H1 (cell line): ENCODE data around the gene CEND1. TPM values are rescaled to one million over a fixed set of nuclear protein-coding genes. Genes with fewer than 3 reads are reported as not detected.

ENCODE experiments used
- BACH1 ChIP-seq: IDR thresholded peaks from 2 replicates; pipeline ENCODE4 v1.6.1; 2012; ENCODE audit warnings: low read length, improper control_type of control experiment
- CHD2 ChIP-seq: IDR thresholded peaks from 2 replicates; pipeline ENCODE4 v1.6.1; 2012; ENCODE audit warnings: low read length, improper control_type of control experiment
- EGR1 ChIP-seq: IDR thresholded peaks from 2 replicates; pipeline ENCODE4 v1.6.1; 2011; ENCODE audit warnings: low read depth, low read length, borderline replicate concordance
- RNF2 ChIP-seq: fragments of 200-900, 300-1000 bp; sonication (generic); IDR thresholded peaks from 2 replicates; pipeline ENCODE4 v1.7.1; 2016; ENCODE audit warnings: borderline replicate concordance, low read depth, mild to moderate bottlenecking, antibody characterized with exemption, low read length; ENCODE audit not compliant: poor library complexity, severe bottlenecking; ENCODE audit errors: missing control alignments
- SAP30 ChIP-seq: fragments of 300-600 bp; sonication (generic); IDR thresholded peaks from 2 replicates; pipeline ENCODE4 v1.7.1; 2012; ENCODE audit warnings: low read length, moderate library complexity, mild to moderate bottlenecking, inconsistent platforms; ENCODE audit not compliant: insufficient read depth, insufficient replicate concordance
- SIRT6 ChIP-seq: IDR thresholded peaks from one replicate; pipeline ENCODE4 v1.7.1; 2012; ENCODE audit warnings: low read length, inconsistent platforms
- SRF ChIP-seq: IDR thresholded peaks from 2 replicates; pipeline ENCODE4 v1.6.1; 2011; ENCODE audit warnings: mild to moderate bottlenecking, low read depth, low read length, moderate library complexity
- YY1 ChIP-seq: IDR thresholded peaks from 2 replicates; pipeline ENCODE4 v1.6.1; 2011; ENCODE audit warnings: low read depth, mild to moderate bottlenecking, low read length
- polyA plus RNA-seq, 7 experiments: library from polyadenylated mRNA; depleted of rRNA in 3 of 7; stranded (reverse) in 5 of 7; unstranded in 2 of 7; fragments of >200 nt in 5 of 7; fragments of 200-250 nt in 2 of 7; gene quantifications; 1 replicate in 5 of 7; 2 replicates in 1 of 7; 4 replicates in 1 of 7; pipeline versions ENCODE4 v1.2.1 to v1.2.3, GENCODE V29; 2011 to 2013; ENCODE audit warnings: missing spikeins in 2 of 7, mixed read lengths in 2 of 7
- total RNA-seq: library from RNA; stranded (reverse); fragmentation: NEBNext Ultra II Directional; extraction: Animal tissue kit (Norgen Biotek cat#: 25700); gene quantifications from 2 replicates; pipeline ENCODE4 v1.2.1, GENCODE V29; 2021

The CEND1 gene
- total and polyA plus RNA-seq, 2 of the 8 experiments (the other 6 are each of a cell fraction or from before 2014, with no cell fraction given) = 0.82 to 5.0 TPM

DNA sequence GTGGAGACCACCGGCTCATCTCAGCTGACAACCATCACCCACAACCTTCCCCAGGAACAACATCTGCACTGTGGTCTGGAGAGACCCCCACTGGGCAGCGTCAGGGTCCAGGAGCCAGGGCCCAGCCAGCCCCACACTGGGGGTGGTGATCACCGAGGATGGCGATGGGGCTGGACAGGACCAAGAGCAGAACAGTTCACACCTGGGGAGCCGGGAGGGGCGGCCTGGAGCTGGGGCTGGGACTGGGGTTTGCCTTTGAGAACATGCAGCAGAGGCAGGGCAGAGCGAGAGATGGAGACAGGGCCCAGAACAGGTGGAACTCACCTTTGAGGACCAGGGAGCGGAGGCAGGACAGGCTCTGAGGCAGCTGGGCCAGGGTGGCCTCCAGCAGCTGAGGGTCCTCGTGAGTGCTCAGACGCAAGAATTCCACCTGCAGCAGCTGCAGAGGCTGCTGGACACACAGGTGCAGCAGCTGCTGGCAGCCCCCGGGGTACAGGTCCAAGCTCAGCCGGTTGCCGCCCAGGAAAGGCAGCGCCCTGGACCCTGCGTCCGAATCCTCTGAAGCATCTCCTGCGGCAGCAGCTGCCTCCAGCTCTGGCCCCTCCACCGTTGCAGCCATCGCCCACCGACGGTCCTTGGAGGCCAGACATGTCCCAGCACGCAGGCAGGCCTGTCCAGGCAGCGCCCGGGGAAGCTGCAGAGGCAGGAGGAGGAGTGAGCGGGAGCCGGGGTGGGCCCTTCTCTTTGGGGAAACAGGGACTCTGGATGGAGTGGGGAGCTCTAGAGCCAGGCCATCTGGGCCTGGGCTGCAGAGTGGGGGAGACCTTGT is 14.1 kb upstream of the CEND1 start (continued):
- TF ChIP-seq RNF2 (no peak), SAP30 (no peak), EGR1 (no peak), SRF (no peak), CHD2 (no peak), SIRT6 (no peak), YY1 (no peak), BACH1 (no peak)
